GM23338 (cell line): Measurements from ENCODE around the gene CTSF. TPM values are rescaled to one million over a fixed set of nuclear protein-coding genes. Genes with fewer than 3 reads are reported as not detected.
A peak's percentile ranks its signal among the peaks of the same experiment; 100 is the strongest.

ENCODE experiments used
- ATAC-seq: fragments of 200-7000 bp; cut with Tn5 transposase; 3 replicates; pipeline ENCODE4 v1.9.1; 2020
- DNase-seq: peaks from one replicate; pipeline ENCODE4 v3.0.0-alpha.2; 2015; ENCODE audit warnings: low spot score
- H2AFZ ChIP-seq: fragments of 200-600 bp; sonication (generic); 2 replicates; pipeline ENCODE4 v1.8.0; 2016; ENCODE audit warnings: antibody characterized with exemption, mild to moderate bottlenecking, moderate library complexity
- H3F3A ChIP-seq: fragments of 200-600 bp; sonication (generic); replicated peaks from 2 replicates; pipeline ENCODE4 v1.8.0; 2017; ENCODE audit warnings: antibody characterized with exemption, mixed run types, low read depth
- H3K27ac ChIP-seq: fragments of 200-600 bp; sonication (generic); 2 replicates; pipeline ENCODE4 v1.6.1; 2016; ENCODE audit warnings: low read depth
- H3K27me3 ChIP-seq: fragments of 200-600 bp; sonication (generic); 2 replicates; pipeline ENCODE4 v1.8.0; 2016; ENCODE audit warnings: mild to moderate bottlenecking, mixed run types, moderate library complexity; ENCODE audit not compliant: insufficient read depth
- H3K36me3 ChIP-seq: fragments of 200-600 bp; sonication (generic); 2 replicates; pipeline ENCODE4 v1.8.0; 2016; ENCODE audit warnings: mild to moderate bottlenecking; ENCODE audit not compliant: insufficient read depth
- H3K4me1 ChIP-seq: fragments of 200-600 bp; sonication (generic); 2 replicates; pipeline ENCODE4 v1.8.0; 2016; ENCODE audit warnings: mild to moderate bottlenecking, moderate library complexity; ENCODE audit not compliant: insufficient read depth
- H3K4me2 ChIP-seq: fragments of 200-600 bp; sonication (generic); 2 replicates; pipeline ENCODE4 v1.7.1; 2017; ENCODE audit warnings: mixed run types
- H3K4me3 ChIP-seq: fragments of 200-600 bp; sonication (generic); 2 replicates; pipeline ENCODE4 v1.6.1; 2016; ENCODE audit warnings: mixed run types
- H3K79me2 ChIP-seq: fragments of 200-600 bp; sonication (generic); replicated peaks from 2 replicates; pipeline ENCODE4 v1.8.0; 2017; ENCODE audit warnings: mild to moderate bottlenecking; ENCODE audit not compliant: insufficient read depth
- H3K9me2 ChIP-seq: fragments of 200-600 bp; sonication (generic); 2 replicates; pipeline ENCODE4 v1.8.0; 2017; ENCODE audit not compliant: insufficient read depth
- H4K20me1 ChIP-seq: fragments of 200-600 bp; sonication (generic); replicated peaks from 2 replicates; pipeline ENCODE4 v1.8.0; 2017; ENCODE audit warnings: mild to moderate bottlenecking; ENCODE audit not compliant: insufficient read depth
- H3K27ac Mint-ChIP-seq: 2 replicates; pipeline ENCODE4 v1.8.0; 2020; ENCODE audit warnings: inconsistent platforms, mild to moderate bottlenecking, moderate library complexity, mixed read lengths
- H3K27me3 Mint-ChIP-seq: 3 replicates; pipeline ENCODE4 v1.8.0; 2022; ENCODE audit warnings: low read depth, mild to moderate bottlenecking, moderate library complexity, mixed read lengths, inconsistent platforms; ENCODE audit not compliant: insufficient read depth, poor library complexity
- H3K36me3 Mint-ChIP-seq: 3 replicates; pipeline ENCODE4 v1.8.0; 2021; ENCODE audit warnings: low read depth, mild to moderate bottlenecking, inconsistent platforms, moderate library complexity, mixed read lengths
- H3K4me1 Mint-ChIP-seq: 3 replicates; pipeline ENCODE4 v1.8.0; 2020; ENCODE audit warnings: mild to moderate bottlenecking, inconsistent platforms, mixed read lengths
- H3K4me3 Mint-ChIP-seq: 3 replicates; pipeline ENCODE4 v1.8.0; 2021; ENCODE audit warnings: moderate library complexity, mild to moderate bottlenecking, inconsistent platforms, mixed read lengths
- H3K9me3 Mint-ChIP-seq: 3 replicates; pipeline ENCODE4 v1.8.0; 2020; ENCODE audit warnings: moderate library complexity, mild to moderate bottlenecking, inconsistent platforms, mixed read lengths
- CREB1 ChIP-seq: fragments of 250-450 bp; sonication (Bioruptor Pico); IDR thresholded peaks from 2 replicates; pipeline ENCODE4 v1.5.0; 2020; ENCODE audit warnings: low read depth, mild to moderate bottlenecking, moderate library complexity
- JUNB ChIP-seq: IDR thresholded peaks from one replicate; pipeline ENCODE4 v1.6.1; 2016; ENCODE audit warnings: antibody characterized with exemption; ENCODE audit not compliant: unreplicated experiment
- NANOG ChIP-seq: IDR thresholded peaks from 2 replicates; pipeline ENCODE4 v1.6.1; 2016; ENCODE audit warnings: antibody characterized with exemption, borderline replicate concordance
- STAT1 ChIP-seq: IDR thresholded peaks from one replicate; pipeline ENCODE4 v1.6.1; 2016; ENCODE audit warnings: antibody characterized with exemption; ENCODE audit not compliant: unreplicated experiment
- ZNF331 ChIP-seq: fragments of 250-450 bp; sonication (Bioruptor Pico); IDR thresholded peaks from 2 replicates; pipeline ENCODE4 v1.5.0; 2020; ENCODE audit warnings: low read depth, mild to moderate bottlenecking, moderate library complexity
- polyA plus RNA-seq: library from polyadenylated mRNA; unstranded; fragments of >200 nt; fragmentation: Nextera tagmentation; extraction: Ambion mirVana; gene quantifications from 2 replicates; pipeline ENCODE4 v1.2.1, GENCODE V29; 2016
- total RNA-seq: library from RNA; depleted of rRNA; stranded (reverse); fragments of >200 nt; shearing (Covaris generic); gene quantifications from 2 replicates; pipeline ENCODE4 v1.2.3, GENCODE V29; 2014
- TF ChIP-seq, protein P1 (sequence below), 2 experiments: fragments of 200-600 bp in 1 of 2; sonication (generic) in 1 of 2; conservative IDR thresholded peaks; 2 replicates each; pipeline versions ENCODE4 v1.5.1 to v1.6.1; 2016 to 2017; ENCODE audit warnings: antibody characterized with exemption in 2 of 2, low read depth in 2 of 2, mild to moderate bottlenecking in 2 of 2, moderate library complexity in 1 of 2
- TF ChIP-seq, protein P2 (sequence below): IDR thresholded peaks from 2 replicates; pipeline ENCODE4 v1.6.1; 2016; ENCODE audit warnings: antibody characterized with exemption

Gene CTSF
- total and polyA plus RNA-seq, 2 experiments from 2014 or later, result 20.4 to 51.1 TPM

DNA sequence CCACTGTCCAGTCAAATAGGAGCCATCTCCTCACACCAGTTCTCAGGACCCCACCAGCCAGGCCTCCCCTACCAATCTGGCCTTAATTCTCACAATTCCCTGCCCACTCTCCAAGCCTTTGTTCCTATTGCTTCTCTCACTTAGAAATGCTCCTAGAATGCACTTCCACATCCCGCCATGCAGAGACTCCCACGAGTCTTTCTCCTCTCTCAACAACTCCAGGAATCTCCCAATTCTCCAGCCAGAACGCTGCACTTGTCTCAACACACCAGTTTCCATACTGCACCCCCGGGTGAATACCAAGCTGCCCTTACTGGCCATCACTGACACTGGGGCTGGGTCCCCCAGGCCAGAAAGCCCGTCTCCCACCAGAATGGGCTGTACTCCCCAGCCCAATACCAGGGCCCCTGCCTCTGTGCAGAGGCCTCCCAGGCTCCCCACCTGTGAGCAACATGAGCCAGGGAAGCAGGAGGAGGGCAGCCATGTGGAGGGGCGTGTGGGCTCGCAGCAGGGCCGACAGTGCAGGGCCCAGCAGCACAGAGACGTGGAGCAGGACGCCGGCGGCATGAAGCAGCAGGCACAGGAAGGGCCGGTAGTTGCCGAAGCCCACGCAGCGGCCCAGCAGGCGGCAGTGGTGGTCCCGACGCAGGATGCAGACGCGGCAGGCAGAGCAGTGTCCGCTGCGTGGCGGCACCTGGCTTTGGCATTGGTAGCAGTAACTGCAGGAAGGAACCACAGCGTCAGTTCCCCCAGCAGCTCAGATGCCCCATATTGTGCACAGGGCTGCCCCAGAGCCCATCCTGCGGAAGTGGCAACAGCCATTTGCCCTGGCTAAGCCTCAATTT is 24.9 kb downstream of the CTSF start:
- Mint-ChIP-seq H3K4me3 (peak overlapping the region; percentile 5; the same call in 1 of the 3 replicates), H3K27ac (no peak overlapping the region), H3K9me3 (no peaks in the 10 kb centered on the region; the same call in 1 of the 3 replicates), H3K4me1 (peaks cover 36% of the 10 kb centered on the region), H3K27me3 (peaks cover 19% of the 10 kb centered on the region), H3K36me3 (no peaks in the 10 kb centered on the region; the same call in 2 of the 3 replicates)
- Histone ChIP-seq H3K4me2 (peak overlapping the region; percentile 69; the same call in 1 of the 2 replicates), H3K36me3 (no peaks in the 10 kb centered on the region), H3K4me3 (no peak overlapping the region), H3K27me3 (no peaks in the 10 kb centered on the region), H4K20me1 (peaks cover 4% of the 10 kb centered on the region; the same call in 1 of the 2 replicates), H3K9me2 (no peaks in the 10 kb centered on the region), H3F3A (0 out of 2 replicates have a peak, but pooled peaks cover 7% of the 10 kb centered on the region), H3K27ac (no peak overlapping the region), H3K4me1 (peaks cover 26% of the 10 kb centered on the region), H2AFZ (peak overlapping the region; percentile 81), H3K79me2 (peaks cover 4% of the 10 kb centered on the region; the same call in 1 of the 2 replicates)
- TF ChIP-seq, protein P1, sequence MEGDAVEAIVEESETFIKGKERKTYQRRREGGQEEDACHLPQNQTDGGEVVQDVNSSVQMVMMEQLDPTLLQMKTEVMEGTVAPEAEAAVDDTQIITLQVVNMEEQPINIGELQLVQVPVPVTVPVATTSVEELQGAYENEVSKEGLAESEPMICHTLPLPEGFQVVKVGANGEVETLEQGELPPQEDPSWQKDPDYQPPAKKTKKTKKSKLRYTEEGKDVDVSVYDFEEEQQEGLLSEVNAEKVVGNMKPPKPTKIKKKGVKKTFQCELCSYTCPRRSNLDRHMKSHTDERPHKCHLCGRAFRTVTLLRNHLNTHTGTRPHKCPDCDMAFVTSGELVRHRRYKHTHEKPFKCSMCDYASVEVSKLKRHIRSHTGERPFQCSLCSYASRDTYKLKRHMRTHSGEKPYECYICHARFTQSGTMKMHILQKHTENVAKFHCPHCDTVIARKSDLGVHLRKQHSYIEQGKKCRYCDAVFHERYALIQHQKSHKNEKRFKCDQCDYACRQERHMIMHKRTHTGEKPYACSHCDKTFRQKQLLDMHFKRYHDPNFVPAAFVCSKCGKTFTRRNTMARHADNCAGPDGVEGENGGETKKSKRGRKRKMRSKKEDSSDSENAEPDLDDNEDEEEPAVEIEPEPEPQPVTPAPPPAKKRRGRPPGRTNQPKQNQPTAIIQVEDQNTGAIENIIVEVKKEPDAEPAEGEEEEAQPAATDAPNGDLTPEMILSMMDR (conservative IDR thresholded peaks at IDR 0.05; ENCODE audit: low read depth in 2 of 2), result peak; percentile 35 to 71
- no peak for TF ChIP-seq STAT1
- ATAC-seq (peak; percentile 6), DNase-seq (peak; percentile 80)

DNA sequence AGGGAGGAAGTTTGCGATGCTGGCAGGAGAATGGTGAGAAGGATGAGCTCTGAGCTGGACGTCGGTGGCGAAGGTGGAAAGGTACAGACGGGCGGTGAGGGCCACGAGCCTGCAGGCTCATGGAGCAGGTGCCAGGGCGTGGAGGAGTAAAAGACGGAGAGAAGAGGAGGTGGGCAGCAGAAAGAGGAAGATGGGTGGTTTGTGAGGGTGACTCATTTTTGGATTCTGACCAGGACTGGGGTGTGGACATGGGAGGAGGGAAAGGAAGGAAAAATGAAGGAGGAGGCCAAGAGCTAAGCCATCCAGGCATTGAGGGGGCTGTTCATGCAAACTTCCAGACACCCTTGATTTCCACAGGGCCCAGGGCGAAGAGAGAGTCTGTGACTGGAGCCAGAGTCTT is 26.0 kb downstream of the CTSF start:
- Mint-ChIP-seq H3K27me3 (peaks cover 16% of the 10 kb centered on the region), H3K4me1 (peaks cover 27% of the 10 kb centered on the region), H3K9me3 (no peaks in the 10 kb centered on the region; the same call in 1 of the 3 replicates), H3K27ac (no peak overlapping the region), H3K36me3 (peaks cover 1% of the 10 kb centered on the region; the same call in 2 of the 3 replicates), H3K4me3 (no peak overlapping the region; the same call in 2 of the 3 replicates)
- Histone ChIP-seq H3K36me3 (no peaks in the 10 kb centered on the region), H3K9me2 (no peaks in the 10 kb centered on the region), H4K20me1 (no peaks in the 10 kb centered on the region), H3K4me3 (no peak overlapping the region), H3K4me2 (no peak overlapping the region), H2AFZ (no peak overlapping the region), H3F3A (0 out of 2 replicates have a peak, but pooled peaks cover 7% of the 10 kb centered on the region), H3K4me1 (peaks cover 18% of the 10 kb centered on the region), H3K27ac (no peak overlapping the region), H3K27me3 (no peaks in the 10 kb centered on the region), H3K79me2 (peaks cover 4% of the 10 kb centered on the region; the same call in 1 of the 2 replicates)
- DNase-seq (no peak), ATAC-seq (no peak)
- no peak for TF ChIP-seq CREB1 (CRISPR knock-in tag)
- TF ChIP-seq, protein P2, sequence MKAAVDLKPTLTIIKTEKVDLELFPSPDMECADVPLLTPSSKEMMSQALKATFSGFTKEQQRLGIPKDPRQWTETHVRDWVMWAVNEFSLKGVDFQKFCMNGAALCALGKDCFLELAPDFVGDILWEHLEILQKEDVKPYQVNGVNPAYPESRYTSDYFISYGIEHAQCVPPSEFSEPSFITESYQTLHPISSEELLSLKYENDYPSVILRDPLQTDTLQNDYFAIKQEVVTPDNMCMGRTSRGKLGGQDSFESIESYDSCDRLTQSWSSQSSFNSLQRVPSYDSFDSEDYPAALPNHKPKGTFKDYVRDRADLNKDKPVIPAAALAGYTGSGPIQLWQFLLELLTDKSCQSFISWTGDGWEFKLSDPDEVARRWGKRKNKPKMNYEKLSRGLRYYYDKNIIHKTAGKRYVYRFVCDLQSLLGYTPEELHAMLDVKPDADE, result no peak
- no peak for TF ChIP-seq JUNB
- no peak for TF ChIP-seq ZNF331 (CRISPR knock-in tag)
- TF ChIP-seq NANOG, result no peak
